Measurements from ENCODE around the gene LYVE1. TPM values are rescaled to one million over a fixed set of nuclear protein-coding genes. Genes with fewer than 3 reads are reported as not detected.
"Not testable (repeated sequence)": the region's sequence is repeated elsewhere in the genome, so short reads cannot be mapped to it uniquely, and the experiment has no call there.

LYVE1 gene, protein sequence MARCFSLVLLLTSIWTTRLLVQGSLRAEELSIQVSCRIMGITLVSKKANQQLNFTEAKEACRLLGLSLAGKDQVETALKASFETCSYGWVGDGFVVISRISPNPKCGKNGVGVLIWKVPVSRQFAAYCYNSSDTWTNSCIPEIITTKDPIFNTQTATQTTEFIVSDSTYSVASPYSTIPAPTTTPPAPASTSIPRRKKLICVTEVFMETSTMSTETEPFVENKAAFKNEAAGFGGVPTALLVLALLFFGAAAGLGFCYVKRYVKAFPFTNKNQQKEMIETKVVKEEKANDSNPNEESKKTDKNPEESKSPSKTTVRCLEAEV
- total RNA-seq (2014; rRNA removed; shearing (Covaris generic)) = 0.15 TPM in 1 of 2 replicates, not detected in the other

DNA sequence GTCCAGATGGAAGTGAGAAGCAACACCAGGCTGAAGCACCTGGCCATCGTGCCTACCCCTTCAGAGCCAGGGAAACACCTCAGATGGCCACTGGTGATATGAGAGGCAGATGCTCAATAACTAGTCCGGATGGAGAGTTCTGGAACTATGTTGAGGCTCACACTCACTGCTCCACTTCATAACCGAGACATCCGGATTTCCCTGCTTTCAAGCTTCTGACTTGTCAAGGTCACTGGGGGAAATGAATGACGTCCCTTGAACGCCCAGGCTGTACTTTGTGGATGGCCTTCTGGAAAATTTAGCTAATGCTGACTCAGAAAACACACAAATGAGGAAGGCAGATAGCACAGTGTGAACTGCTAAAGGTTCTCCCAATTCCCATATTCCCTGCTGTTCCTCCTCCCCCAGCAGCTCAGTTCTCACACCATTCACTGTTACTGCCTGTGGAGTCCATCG is at the start of gene LYVE1:
TSS of gene LYVE1 (minus strand) at position 180 of the 456 bp plus-strand sequence. CDS start at position 47, 133 bp downstream.
- no peak for DNase-seq (ENCODE audit: low read depth)

DNA sequence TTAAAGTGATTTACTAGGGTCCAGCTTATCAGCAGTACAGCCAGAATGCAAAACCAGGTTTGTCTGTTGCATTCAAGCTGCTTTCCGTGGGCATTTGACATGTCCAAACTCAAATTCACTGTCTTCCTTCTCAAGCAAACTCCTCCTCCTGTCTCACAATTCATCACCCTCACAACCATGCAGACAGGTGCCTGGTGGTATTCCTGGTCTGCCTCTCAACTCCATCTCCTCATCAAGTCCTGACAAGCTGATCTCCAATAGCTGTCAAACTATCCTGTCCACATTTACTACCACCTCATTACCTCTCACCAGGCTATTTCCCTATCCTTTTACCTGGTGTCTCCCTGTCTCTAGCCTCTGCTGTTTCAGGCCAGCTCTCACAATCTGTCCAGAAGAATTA is 49.1 kb upstream of the LYVE1 start:
- no peak for DNase-seq (ENCODE audit: low read depth)

DNA sequence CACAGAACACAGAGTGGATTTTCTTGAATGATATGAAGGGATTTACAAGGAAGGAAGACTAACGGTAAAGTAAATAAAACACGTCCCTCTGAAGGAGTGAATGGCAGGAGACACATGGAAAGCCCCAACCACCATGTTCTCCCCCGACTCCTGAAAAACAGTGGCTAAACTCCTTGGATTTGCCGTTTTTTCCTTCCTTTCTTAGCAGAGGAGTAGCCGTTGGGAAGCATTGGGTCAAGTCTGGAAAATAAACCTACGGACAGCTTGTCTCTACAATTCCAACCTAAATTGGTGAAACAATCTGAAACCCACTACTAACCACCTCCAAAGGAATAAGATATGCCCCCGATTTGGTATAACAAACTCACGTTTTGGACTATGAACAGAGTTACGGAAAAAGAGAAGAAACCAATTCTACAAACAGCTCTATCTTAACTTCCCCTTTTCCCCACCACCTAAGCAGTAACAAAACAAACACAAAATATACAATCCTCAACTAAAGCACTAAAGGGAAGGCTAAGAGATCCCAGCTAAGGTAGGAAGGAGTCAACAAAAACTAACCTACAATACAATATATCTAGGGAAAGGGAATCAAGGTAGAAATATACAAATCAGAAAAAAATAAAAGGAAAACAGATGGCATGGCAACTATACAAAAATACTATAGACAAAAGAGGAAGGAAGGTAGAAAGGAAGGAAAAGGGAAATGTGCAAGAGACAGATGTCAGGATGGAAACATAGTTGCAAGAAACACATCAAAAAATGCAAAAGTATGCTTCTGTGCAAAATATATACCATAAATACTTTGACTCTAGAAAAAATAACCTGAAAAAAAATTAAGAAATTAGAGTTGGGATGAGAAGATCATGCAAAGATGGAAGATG is 43.8 kb upstream of the LYVE1 start:
- no peak for DNase-seq (ENCODE audit: low read depth)

DNA sequence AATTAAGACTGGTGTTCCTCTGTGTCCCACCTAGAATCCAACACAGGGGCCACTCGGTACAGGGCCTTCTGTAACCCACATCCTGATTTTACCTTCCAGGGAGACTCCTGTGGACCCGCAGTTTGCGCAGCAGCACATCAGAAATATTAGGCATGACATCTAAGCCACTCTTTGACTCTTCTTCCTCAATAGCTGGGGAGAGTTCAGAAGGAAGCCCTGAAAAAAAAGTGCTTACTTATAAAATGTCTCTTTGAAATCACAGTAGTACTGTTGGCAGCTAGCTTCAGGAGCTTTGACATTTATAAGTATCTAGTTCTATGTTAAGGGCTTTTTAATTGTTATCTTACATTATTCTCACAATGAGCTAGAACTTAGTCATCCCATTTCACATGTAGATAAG is 41.2 kb upstream of the LYVE1 start:
- no peak for DNase-seq (ENCODE audit: low read depth)

DNA sequence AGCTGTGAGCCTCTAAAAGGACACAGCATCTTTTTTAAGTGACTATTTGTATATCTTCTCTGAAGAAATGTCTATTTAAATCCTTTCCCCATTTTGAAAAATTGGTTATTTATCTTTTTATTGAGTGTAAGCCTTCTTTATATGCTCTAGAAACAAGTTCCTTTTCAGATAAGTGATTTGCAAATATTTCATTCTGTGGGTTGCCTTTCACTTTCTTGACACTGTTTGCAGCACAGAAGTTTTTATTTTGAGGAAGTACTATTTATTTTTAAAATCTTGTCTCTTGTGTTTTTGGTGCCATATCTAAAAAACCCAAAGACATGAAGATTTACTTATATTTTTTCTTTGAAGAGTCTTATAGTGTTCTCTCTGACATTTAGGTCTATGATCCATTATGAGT is 40.1 kb upstream of the LYVE1 start:
- no peak for DNase-seq (ENCODE audit: low read depth)

DNA sequence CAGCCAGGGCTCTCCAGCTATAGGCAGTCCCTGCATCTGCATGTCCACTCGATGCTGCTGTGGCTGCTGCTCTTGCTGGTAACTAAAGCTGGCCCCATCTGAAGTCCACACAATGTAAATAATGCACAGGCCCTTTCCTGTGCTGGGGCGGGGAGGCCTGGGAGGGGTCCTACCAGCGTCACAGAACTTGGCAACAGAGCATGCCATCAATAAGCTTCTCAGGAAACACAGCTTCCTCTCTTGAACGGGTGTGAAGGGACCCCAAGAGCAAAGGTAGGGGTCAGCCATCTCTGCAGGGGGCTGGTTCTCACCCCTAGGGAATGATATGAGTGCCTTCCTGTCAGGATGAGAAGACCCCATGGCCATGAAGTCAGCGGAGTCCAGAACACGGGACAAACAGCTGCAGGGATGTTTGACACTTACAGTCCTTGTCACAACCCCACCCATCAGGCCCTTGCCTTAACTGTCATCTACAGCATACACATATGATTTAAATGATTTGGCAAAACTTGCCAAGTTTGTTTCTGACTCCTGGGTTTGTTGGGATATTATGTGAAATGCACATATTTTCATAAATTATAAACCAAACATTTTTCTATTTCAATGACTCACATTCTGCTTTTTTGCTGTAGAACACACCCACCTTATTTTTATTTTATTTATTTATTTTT is 39.1 kb upstream of the LYVE1 start:
- no peak for DNase-seq (ENCODE audit: low read depth)

DNA sequence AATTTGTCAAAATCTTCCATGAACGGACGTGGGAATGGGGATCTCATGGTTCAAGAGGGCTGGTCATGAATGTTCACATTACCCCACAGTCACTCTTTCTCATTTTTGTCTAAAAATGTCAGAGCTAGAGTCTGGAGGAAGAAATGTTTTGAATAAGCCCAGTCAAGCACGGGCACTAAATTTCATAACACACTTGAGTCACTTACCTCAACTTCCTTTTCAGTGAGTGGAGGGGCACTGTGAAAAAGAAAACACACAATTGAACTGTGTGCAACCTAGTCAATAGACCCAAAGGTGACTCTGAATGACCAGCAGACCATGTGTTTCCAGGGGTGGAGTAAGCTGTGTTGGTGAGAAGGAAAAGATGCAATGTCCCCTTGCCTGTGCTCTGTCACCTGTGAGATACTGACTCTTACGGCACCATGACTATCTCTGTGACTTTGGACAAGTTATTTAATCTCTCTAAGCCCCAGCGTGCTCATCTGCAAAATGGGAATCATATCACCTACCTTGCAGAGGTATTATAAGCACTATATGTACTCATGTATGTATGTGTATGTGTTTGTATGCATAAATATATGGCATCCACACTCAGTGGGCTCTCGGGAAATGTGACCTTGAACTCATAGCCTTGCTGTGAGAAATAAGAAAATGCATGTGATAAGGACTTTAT is 38.2 kb upstream of the LYVE1 start:
- DNase-seq (ENCODE audit: low read depth) = peak; percentile 29

DNA sequence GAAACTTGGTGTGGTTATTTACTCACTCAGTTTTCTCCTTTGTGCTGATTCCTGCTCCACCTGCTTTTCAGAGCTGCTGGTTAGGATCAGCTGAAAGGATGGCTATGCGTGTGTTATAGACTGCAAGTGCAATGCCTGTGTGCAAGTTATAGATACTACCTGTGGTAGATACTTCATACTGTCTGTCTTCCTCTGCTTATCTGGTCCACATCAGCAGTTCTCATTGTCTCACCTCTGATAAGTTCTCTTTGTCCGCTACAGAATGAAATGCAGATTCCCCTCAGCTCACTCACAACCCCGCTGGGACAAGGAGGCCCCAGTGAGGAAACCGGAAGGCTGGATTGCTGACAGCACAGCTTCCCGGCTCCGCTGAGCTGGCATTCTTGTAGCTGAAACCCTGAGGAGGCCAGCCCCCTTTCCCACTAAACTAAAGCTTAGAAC is 37.5 kb upstream of the LYVE1 start:
- no peak for DNase-seq (ENCODE audit: low read depth)

DNA sequence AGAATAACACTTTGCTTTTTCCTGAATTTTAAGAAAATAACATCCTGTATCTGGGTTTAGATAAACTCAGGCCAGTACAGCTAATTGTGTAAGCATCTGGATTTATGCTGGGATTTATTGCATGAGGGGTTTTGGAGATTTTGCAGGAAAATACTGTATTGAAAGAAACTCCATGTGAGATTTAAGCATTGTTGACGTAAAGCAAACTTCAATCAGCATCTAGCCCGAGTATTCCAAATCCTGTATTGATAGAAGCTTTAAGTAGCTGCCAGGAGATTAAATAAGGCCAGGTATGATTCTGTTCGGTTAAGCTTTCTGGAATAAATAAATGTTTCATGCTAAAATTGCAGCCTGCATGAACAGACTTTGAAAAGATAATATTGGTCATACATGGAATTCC is 36.3 kb upstream of the LYVE1 start:
- DNase-seq (ENCODE audit: low read depth) = no peak

DNA sequence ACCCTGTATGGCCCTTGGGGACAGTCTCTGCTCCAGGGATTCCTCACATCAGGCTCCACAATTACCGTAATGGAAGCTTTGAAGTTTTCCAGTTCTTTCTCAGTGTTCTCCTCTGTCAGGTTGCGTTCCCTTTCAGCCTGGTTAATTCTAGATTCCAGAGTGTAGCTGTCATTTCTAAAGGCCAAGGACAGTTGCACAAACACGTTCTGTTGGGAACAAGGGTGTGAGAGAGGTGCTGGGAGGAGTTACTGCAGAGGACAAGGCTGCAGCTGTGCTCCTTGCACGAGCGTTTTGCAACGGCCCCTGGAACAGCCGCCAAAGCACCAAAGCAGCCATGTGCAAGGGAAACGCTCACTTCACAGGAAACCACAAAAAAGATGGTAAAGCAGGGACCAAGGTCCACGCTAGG is 35.9 kb upstream of the LYVE1 start:
- DNase-seq (ENCODE audit: low read depth) = no peak

DNA sequence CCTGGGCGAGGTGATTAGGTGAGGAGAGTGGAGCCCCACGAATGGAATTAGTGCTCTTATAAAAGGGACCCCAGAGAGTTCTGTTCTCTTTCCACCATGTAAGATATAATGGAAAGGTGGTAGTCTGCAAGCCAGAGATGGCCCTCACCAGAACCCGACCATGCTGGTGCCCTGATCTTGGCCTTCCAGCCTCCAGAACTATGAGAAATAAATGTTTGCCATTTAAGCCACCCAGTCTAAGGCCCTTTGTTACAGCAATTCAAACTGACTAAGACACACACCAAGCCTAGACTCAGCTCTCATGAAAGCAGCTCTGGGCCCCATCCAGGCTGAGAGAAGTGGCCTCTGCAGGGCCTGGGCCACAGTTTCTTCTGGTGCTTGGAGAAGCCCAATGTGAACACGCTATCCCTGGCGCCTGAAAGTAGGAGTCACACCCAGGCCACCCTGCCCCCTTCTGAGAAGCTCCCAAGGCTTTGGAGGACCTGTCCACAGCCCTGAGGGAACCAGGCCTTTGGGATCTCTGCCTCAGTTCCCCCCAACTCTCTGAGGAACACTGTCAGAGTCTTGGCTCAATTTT is 35.3 kb upstream of the LYVE1 start:
- no peak for DNase-seq (ENCODE audit: low read depth)

DNA sequence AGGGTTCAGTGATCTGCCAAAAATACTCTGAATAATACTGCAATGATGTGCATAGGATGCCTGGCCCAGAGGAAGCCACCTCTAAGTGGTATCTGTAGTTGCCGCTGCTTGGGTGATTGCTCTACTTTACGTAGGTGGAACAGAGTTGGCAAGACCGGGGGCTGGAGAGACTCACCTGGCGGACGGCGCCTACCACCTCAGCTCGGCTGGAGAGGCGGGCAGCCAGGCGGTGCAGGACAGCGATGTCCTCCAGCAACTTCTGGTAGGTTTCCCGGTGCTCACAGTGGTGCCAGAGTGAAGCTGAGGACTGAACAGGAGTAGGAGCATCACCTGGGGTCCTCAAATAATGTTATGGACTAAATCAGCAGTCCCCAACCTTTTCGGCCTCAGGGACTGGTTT is 34.5 kb upstream of the LYVE1 start:
- no peak for DNase-seq (ENCODE audit: low read depth)

DNA sequence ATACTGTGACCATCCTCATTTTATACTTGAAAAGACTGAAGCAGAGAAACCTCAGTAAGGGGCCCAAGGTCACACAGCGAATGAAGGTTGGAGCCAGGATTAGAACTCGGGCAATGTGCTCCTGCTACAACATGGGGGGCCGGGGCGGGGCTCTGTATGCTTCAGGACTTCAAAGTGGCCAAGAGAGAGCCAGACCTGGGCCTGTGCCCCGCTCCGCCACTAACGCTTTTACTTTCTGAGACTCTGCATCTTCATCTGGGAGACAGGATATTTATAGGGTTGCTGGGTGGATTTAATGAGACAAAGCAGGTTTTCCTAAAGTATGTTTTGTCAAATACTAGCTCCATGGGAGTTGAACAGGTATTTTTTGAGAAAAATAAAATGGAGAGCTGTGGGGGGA is 33.9 kb upstream of the LYVE1 start:
- DNase-seq (ENCODE audit: low read depth) = no peak

DNA sequence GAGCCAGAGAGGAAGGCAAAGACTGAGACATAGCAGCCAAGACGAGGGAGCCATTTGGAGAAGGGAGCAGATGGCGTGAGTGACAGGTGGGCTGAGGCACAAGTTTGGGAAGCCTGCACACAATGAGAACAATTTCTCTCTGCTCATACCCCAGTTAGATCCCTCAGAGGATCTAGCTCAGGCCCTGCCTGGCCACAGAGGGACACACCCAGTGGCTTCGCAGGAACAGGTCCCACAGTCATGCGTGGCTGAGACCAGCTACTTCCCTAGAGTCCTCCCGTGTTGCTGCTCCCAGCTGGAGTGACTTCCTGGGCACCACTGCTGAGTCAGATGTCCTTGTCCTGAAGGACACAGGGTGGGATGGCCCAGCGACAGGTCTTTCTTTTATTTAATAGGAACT is 33.4 kb upstream of the LYVE1 start:
- DNase-seq (ENCODE audit: low read depth) = no peak

DNA sequence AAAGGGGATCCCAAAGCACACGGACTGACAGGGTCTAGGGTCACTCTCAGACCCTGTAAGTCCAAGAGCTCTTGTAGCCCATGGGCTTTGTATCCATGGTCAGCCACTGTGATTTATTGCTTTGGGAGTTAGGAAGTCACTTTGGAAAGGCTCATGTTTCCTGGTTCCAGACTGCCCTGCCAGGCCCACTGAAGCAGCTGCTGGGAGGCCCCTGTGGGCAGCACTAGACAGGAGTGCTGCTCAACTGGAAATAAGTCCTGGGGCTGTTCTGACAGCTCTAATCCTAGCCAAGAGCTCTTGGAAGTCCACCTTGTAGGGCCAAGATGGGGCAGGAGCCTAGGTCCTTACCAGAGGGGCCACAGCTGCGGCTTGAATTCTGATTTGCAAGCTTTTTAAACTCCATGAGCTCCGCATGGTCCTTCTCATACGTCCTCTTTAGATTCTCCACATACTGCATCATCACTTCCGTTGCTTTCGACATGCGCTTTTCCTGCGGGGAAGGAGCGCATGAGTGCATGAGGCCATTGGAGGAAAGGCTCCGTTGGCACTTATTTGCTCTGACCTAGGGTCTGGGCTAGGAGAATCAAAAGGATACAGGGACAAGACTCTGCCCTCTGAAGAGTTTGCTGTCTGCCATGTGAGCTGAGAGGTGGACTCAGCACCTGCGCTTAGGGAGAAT is 32.2 kb upstream of the LYVE1 start:
- DNase-seq (ENCODE audit: low read depth) = no peak

DNA sequence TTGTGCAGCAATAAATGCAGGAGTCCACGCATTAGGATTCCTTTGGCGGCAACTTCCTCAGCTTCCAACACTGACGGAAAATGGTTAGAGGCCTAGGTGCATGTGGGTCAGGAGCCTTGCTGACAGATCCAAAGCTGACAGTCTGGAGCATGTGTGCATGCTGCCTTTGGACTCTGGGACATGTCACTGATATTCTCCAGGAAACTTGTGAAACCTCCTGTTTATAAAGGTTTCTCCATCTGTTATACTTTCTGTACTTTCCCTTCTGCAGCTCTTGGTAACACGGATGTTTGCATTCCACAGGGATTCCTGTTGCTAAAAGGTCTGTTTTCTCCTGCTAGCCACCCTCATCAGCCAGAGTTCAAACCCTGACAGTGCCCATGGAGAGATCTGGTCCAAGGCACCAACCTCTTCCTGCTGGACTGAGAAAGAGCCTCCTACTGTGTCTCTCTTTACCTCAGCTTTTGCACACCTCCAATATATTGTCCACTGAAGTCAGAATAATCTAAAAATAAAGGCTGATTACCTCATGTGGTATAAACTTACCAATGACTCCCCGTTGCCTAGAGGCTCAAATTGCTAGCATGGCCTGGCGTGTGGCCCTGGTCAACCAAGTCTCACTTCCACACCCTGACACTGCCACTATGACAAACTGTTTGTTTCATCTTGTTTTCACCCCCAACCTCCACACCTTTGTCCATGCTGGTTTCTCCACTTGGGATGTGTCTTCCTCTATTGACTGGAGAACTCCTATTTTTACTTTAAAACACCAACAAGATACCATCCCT is 31.1 kb upstream of the LYVE1 start:
- peak; percentile 44 for DNase-seq (ENCODE audit: low read depth)

DNA sequence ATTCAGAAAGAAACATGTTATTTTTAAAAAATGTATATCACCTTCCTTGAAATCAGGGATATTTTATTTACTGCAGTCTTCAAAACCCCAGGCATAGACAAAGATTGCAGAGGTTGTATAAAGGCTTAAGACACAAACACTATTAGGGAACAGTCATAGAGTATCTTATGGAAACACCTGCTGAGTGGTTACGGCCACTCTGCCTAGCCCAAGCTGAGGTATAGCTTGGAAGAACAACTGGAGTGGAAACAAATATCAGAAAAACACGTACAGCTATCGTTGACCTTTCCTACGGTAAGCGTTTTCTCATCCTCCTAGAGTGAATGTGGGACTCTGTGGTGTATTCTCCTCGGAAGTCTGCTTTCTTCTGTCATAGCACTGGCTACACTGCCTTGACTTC is 30.4 kb upstream of the LYVE1 start:
- no peak for DNase-seq (ENCODE audit: low read depth)

DNA sequence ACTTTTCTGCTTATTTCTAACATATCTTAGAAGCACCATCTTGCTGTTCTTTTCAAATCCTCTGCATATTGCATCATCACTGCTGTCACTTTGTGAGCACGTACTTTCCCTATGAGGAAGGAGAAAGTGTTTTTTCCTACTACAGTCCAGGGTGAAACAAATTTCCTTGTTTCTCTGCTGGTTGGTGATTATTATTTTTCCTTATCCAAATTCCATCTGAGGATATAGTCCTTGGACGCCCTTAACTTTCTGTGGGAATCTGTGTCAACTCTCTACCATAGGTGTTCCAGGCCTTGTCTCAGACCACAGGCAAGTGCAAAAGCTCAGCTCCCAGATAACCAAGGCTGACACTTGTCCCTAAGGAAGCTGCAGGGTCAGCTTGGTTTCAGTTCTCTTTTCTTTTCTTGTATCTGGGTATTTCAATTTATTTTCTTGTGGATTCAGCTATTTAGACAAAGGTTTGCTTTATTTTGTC is 29.4 kb upstream of the LYVE1 start:
- DNase-seq (ENCODE audit: low read depth) = no peak

DNA sequence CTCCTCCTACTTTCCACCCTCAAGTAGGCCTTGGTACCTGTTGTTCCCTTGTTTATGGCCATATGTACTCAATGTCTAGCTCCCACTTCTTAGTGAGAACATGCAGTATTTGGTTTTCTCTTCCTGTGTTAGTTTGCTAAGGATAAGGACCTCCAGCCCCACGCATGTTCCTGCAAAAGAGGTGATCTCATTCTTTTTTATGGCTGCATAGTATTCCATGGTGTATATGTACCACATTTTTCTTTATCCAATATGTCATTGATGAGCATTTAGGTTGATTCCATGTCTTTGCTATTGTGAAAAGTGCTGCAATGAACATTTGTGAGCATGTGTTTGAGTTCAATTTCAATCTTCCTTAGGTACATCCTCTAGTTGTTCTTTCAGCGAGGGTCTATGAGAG is 27.4 kb upstream of the LYVE1 start:
- DNase-seq (ENCODE audit: low read depth) = not testable (repeated sequence)

DNA sequence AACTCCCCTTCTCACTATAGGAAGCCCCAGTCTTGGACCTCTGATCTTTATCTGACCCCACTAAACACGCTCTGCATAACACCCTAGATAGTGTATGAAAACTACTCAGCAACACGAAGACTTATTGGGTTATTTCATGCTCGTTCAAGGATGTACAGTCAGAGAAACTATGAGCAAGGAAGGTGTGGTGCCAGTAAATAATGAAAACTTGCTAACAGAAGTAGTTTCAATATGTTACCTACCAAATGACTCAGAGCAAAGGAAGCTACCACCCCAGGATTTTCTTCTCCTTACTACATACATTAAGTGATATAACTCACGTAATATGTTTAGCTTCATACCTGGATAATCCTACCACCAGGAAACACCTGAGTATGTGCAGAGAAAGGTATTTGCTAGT is 25.9 kb upstream of the LYVE1 start:
- DNase-seq (ENCODE audit: low read depth) = no peak
